Measurements from ENCODE around the gene TP53AIP1. TPM values are rescaled to one million over a fixed set of nuclear protein-coding genes. Genes with fewer than 3 reads are reported as not detected.

The TP53AIP1 gene
- total and polyA plus RNA-seq, 2 experiments from 2014 or later = 0.07 TPM; not detected in 1

DNA sequence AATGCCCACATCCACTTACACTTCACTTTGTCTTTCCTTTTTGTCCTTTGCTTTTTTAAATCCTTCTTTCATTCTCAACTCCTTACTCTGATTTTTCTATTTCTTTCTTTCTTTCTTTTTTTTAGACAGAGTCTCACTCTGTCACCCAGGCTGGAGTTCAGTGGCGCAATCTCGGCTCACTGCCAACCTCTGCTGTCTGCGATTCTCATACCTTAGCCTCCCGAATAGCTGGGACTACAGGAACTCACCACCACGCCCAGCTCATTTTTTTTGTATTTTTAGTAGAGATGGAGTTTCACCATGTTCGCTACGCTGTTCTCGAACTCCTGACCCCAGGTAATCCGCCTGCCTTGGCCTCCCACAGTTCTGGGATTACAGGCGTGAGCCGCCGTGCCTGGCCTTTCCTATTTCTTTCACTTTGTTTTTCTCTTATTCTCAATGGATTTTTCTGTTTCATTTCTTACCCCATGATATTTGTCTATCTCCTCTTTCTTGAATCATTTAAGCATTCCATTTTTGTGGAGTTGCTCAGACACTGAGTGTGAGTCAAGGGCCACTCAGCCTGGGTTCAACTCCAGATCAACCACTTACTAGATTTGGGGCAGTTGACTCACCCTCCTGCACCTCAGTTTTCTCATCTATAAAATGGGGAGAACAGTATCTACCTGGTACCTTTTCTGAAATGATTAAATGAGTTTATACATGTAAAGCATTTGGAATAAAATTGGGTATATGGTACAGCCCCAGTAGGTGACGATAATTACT, 43.9 kb downstream of the TP53AIP1 start (continued):
- no peak for TF ChIP-seq REST (IDR thresholded peaks at IDR 0.05; ENCODE audit: unreplicated experiment)
- no peak for TF ChIP-seq EZH2 (IDR thresholded peaks at IDR 0.05; ENCODE audit: low read depth, unreplicated experiment)
- TF ChIP-seq POLR2AphosphoS5 (IDR thresholded peaks at IDR 0.05; ENCODE audit: low read depth) = no peak
- TF ChIP-seq JUNB (IDR thresholded peaks at IDR 0.05; ENCODE audit: unreplicated experiment) = no peak
- no peak for TF ChIP-seq ZNF114 (CRISPR knock-in tag; IDR thresholded peaks at IDR 0.05)
- no peak for TF ChIP-seq EZH2phosphoT487 (IDR thresholded peaks at IDR 0.05; ENCODE audit: unreplicated experiment)
- no peak for TF ChIP-seq ETS1 (IDR thresholded peaks at IDR 0.05)

DNA sequence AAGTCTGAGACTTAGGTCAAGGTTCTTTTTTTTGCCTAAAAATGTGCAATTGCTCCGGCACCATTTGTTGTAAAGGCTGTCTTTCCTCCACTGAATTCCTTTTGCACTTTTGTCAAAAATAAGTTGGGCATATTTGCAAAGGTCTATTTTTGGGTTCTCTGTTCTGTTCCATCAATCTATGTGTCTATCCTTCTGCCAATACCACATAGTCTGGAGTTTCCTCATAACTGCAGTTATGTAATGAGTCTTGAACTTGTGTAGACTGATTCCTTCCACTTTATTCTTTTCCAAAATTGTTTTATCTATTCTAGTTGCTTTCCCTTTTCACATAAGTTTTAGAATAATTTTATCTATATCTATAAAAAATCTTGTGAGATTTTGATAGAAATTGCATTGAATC, 44.8 kb downstream of the TP53AIP1 start:
- H3K4me3 Mint-ChIP-seq = no peak overlapping the region
- no peaks in the 10 kb centered on the region; the same call in 1 of the 3 replicates for H3K9me3 Mint-ChIP-seq
- H3K4me1 Mint-ChIP-seq = peaks cover 27% of the 10 kb centered on the region
- H3K27ac Mint-ChIP-seq = no peak overlapping the region
- no peak for DNase-seq (ENCODE audit: low spot score)
- peaks cover 54% of the 10 kb centered on the region for H3K27me3 Mint-ChIP-seq (ENCODE audit: insufficient read depth, low read depth, poor library complexity)
- H3K4me3 ChIP-seq = no peak overlapping the region
- H2AFZ ChIP-seq = no peak overlapping the region
- H3K9me2 ChIP-seq (ENCODE audit: insufficient read depth) = no peaks in the 10 kb centered on the region
- H3K4me2 ChIP-seq = no peak overlapping the region
- ATAC-seq = no peak
- H3K36me3 ChIP-seq (ENCODE audit: insufficient read depth) = no peaks in the 10 kb centered on the region
- no peak overlapping the region for H3K27ac ChIP-seq (ENCODE audit: low read depth)
- no peaks in the 10 kb centered on the region for H3K79me2 ChIP-seq (replicated peaks; ENCODE audit: insufficient read depth)
- peaks cover 16% of the 10 kb centered on the region for H3K4me1 ChIP-seq (ENCODE audit: insufficient read depth)
- peaks cover 13% of the 10 kb centered on the region for H4K20me1 ChIP-seq (replicated peaks; ENCODE audit: insufficient read depth)
- TF ChIP-seq POLR2AphosphoS5 (IDR thresholded peaks at IDR 0.05; ENCODE audit: low read depth) = no peak
- TF ChIP-seq, protein P1, sequence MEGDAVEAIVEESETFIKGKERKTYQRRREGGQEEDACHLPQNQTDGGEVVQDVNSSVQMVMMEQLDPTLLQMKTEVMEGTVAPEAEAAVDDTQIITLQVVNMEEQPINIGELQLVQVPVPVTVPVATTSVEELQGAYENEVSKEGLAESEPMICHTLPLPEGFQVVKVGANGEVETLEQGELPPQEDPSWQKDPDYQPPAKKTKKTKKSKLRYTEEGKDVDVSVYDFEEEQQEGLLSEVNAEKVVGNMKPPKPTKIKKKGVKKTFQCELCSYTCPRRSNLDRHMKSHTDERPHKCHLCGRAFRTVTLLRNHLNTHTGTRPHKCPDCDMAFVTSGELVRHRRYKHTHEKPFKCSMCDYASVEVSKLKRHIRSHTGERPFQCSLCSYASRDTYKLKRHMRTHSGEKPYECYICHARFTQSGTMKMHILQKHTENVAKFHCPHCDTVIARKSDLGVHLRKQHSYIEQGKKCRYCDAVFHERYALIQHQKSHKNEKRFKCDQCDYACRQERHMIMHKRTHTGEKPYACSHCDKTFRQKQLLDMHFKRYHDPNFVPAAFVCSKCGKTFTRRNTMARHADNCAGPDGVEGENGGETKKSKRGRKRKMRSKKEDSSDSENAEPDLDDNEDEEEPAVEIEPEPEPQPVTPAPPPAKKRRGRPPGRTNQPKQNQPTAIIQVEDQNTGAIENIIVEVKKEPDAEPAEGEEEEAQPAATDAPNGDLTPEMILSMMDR (conservative IDR thresholded peaks at IDR 0.05; ENCODE audit: low read depth in 2 of 2) = no peak
- no peak for TF ChIP-seq JUNB (IDR thresholded peaks at IDR 0.05; ENCODE audit: unreplicated experiment)
- no peak for TF ChIP-seq REST (IDR thresholded peaks at IDR 0.05; ENCODE audit: unreplicated experiment)
- H3K36me3 Mint-ChIP-seq (ENCODE audit: low read depth) = no peaks in the 10 kb centered on the region; the same call in 2 of the 3 replicates
- peaks cover 90% of the 10 kb centered on the region for H3K27me3 ChIP-seq (ENCODE audit: insufficient read depth)
- H3F3A ChIP-seq (replicated peaks; ENCODE audit: low read depth) = peaks cover 6% of the 10 kb centered on the region; the same call in 1 of the 2 replicates

Measured in GM23338 (cell line).